ENCODE measurements around the gene SERGEF. TPM values are rescaled to one million over a fixed set of nuclear protein-coding genes. Genes with fewer than 3 reads are reported as not detected.

SERGEF gene
- total RNA-seq, 2 donors from 2014 or later = 27.3 to 32.0 TPM

DNA sequence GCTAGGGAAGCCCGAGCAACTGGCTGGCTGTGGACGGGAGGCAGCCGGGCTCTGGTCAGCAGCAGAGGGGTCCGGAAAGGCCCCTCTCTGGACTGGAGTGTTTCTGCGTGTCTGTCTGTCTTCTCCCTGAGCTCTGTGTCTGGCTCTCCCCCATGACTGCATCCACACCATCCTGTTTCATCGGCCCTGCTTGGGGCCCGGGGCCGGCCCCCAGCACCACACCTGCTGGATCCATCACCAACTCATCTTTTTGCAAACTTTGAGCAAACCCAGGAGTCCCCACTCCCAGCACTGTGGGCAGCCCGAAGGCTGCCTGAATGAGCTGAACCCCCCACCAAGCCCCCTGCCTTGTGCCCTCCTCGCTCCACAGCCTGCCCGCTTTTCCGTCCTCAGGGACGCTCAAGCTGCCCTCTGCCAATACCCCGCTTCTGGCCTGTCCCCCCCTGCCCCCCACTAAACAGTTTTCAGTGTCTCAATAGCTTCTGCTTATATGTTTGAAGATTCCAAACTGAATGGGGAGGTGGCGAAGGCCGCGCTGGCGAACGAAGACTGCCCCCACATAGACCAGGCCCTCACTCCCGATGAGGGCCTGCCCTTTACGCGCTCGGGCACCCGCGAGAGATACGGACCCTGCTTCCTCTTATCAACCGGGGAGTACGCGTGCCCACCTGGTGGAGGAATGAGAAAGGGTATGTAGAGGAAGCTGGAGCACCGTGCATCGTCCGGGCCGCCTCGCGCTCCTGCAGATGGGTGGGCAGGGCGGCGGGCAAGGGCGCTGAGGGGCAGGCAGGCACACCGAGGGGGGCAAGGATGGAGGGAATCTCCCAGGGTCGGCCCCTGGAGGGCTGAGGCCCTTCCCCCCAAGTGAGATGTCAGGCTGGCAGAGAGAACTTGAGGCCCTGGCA is 233.6 kb downstream of the SERGEF start:
- Histone ChIP-seq H3K9me3 (no peaks in the 10 kb centered on the region), H3K36me3 (no peaks in the 10 kb centered on the region), H3K4me3 (no peak overlapping the region), H3K27me3 (replicated peaks; ENCODE audit: insufficient read depth) (no peaks in the 10 kb centered on the region), H3K27ac (no peak overlapping the region), H3K4me1 (ENCODE audit: control insufficient read depth in 1 of 2, low read depth in 2 of 2) (no peaks in the 10 kb centered on the region)
- no peak for TF ChIP-seq CTCF (IDR thresholded peaks at IDR 0.05)
- DNase-seq (ENCODE audit: low spot score) (no peak), ATAC-seq (ENCODE audit: insufficient number of reproducible peaks, low FRiP score, low read depth) (no peak)

DNA sequence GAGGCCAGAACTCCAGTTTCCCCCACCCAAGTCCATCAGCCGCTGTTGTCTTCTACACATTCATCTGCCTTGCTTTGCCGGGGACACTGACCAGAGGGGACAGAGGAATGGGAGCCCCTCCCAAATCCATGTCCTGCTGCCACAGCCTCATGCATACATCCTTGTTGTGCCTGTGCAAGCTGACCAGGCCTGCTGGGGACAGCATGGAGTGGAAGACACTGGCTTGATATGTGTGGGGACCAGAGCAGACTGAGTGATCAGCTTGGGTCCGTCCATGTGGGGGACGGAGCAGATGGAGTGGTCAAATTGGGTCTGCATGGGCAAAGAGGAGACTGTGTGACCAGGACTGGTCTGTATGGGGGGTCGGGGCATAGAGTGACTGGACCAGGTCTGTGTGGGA is 234.5 kb downstream of the SERGEF start:
- Histone ChIP-seq H3K4me3 (no peak overlapping the region), H3K9me3 (no peaks in the 10 kb centered on the region), H3K36me3 (no peaks in the 10 kb centered on the region), H3K4me1 (ENCODE audit: control insufficient read depth in 1 of 2, low read depth in 2 of 2) (no peaks in the 10 kb centered on the region), H3K27me3 (replicated peaks; ENCODE audit: insufficient read depth) (no peaks in the 10 kb centered on the region), H3K27ac (no peak overlapping the region)
- no peak for TF ChIP-seq CTCF (IDR thresholded peaks at IDR 0.05)
- DNase-seq (ENCODE audit: low spot score) (no peak), ATAC-seq (ENCODE audit: insufficient number of reproducible peaks, low FRiP score, low read depth) (no peak)

DNA sequence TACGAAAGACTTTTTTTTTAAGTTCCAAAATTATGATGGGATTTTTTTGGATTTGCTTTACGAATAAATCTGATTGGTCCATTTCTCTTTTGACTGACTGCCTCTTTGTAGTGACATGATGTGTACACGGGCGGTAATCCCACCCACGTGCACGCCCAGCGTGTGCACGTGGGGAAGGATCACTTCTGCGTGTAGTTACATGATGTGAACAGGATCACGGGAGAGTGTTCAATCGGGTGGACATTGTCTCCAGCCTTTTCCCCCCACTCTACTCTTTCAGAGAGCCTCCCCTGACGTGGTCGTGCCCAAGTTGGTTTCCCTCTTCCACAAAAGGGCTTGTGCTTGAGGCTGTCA is 235.1 kb downstream of the SERGEF start:
- no peak for TF ChIP-seq CTCF (IDR thresholded peaks at IDR 0.05)

DNA sequence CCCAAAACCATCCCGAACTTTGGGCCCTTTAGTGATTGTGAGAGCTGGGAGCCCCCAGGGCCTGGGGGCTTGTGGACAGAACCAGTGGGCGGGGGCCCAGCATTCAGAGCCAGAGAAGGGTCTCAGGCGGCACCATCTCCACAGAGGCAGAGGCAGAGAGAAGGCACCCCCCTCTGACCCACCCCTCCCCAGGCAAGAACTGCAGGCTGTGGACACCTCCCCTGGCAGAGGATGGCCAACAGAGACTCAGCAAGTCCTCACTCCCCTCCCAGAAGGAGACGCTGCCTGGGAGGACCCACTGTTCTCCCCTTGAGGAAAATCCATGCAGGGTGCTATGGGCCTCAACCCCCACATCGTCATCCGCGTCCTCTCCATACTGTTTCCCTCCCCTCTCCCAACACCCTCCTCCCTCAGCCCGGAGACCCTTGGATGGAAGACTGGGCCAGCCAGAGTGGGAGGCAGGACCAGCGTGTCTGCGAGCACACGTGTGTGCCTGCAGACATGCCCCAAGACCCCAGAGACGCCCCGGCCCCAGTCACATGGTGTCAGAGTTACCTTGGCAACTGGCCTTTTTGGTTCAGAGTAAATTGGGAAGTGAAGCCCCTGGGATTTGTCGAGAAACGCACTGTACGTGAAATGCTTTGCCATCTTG is 235.6 kb downstream of the SERGEF start:
- DNase-seq (ENCODE audit: low spot score) = no peak
- TF ChIP-seq CTCF (IDR thresholded peaks at IDR 0.05) = no peak
- Histone ChIP-seq H3K27ac (no peak overlapping the region), H3K4me1 (ENCODE audit: control insufficient read depth in 1 of 2, low read depth in 2 of 2) (no peaks in the 10 kb centered on the region), H3K9me3 (no peaks in the 10 kb centered on the region), H3K4me3 (no peak overlapping the region), H3K27me3 (replicated peaks; ENCODE audit: insufficient read depth) (no peaks in the 10 kb centered on the region), H3K36me3 (no peaks in the 10 kb centered on the region)
- no peak for ATAC-seq (ENCODE audit: insufficient number of reproducible peaks, low FRiP score, low read depth)

More for the DNA sequence above, 235.1 kb downstream of the SERGEF start:
- H3K4me3 ChIP-seq = no peak overlapping the region
- no peaks in the 10 kb centered on the region for H3K9me3 ChIP-seq
- ATAC-seq (ENCODE audit: insufficient number of reproducible peaks, low FRiP score, low read depth) (no peak), DNase-seq (ENCODE audit: low spot score) (no peak)
- H3K27me3 ChIP-seq (replicated peaks; ENCODE audit: insufficient read depth) = no peaks in the 10 kb centered on the region
- no peak overlapping the region for H3K27ac ChIP-seq
- H3K4me1 ChIP-seq (ENCODE audit: control insufficient read depth in 1 of 2, low read depth in 2 of 2) = no peaks in the 10 kb centered on the region
- H3K36me3 ChIP-seq = no peaks in the 10 kb centered on the region

DNA sequence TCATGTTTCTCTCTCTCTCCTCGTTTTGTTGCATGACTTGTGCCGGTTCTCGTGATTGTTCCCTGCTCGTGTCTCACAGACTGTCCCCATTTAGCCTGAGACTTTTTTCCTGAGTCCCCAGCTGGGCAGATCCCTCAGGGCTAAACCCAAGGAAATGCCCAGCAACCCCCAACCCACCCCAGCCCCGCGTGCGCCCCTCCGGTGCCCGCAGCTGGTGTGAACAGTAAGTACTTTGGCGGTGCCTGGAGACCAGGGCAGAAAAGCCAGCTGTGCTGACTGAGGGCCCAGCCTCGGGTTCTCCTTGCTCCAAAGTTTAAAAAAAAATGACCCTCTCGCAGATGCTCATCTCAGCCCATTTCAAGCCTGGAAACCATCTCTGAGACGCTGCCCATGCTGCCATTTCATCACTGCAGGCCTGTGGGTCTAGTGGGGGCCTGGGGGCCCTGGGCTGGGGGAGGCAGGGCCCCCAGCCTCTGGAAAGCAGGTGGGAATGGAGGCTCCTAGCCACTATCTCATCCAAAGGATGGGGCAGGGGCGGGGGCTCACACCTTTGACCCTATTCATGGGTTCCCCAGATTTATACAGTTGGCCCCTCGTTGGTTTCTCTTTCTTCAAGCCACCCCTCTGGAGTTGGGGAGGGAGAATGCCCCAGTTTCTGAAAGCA is 236.5 kb downstream of the SERGEF start:
- no peaks in the 10 kb centered on the region for H3K27me3 ChIP-seq (replicated peaks; ENCODE audit: insufficient read depth)
- no peaks in the 10 kb centered on the region for H3K9me3 ChIP-seq
- no peak for TF ChIP-seq CTCF (IDR thresholded peaks at IDR 0.05)
- H3K4me1 ChIP-seq (ENCODE audit: control insufficient read depth in 1 of 2, low read depth in 2 of 2) = no peaks in the 10 kb centered on the region
- no peak overlapping the region for H3K27ac ChIP-seq
- H3K4me3 ChIP-seq = no peak overlapping the region
- ATAC-seq (ENCODE audit: insufficient number of reproducible peaks, low FRiP score, low read depth) (no peak), DNase-seq (ENCODE audit: low spot score) (no peak)
- H3K36me3 ChIP-seq = no peaks in the 10 kb centered on the region

All from thoracic aorta (tissue), 2 donors.